Fibroblast of lung (primary cell): ENCODE measurements around the gene RIT2. TPM values are rescaled to one million over a fixed set of nuclear protein-coding genes. Genes with fewer than 3 reads are reported as not detected.

Experiments
- DNase-seq, 2 donors: peaks; one replicate each; pipeline versions ENCODE4 v3.0.0 to v3.0.0-alpha.2; 2010; ENCODE audit warnings: low read depth in 2 of 2
- H2AFZ ChIP-seq: 2 replicates; pipeline ENCODE4 v1.5.1; 2012; ENCODE audit warnings: low read length, control low read depth, inconsistent platforms
- H3K27ac ChIP-seq: 2 replicates; pipeline ENCODE4 v1.5.1; 2011; ENCODE audit warnings: low read length, control low read depth; ENCODE audit not compliant: insufficient read depth
- H3K27me3 ChIP-seq: 2 replicates; pipeline ENCODE4 v1.5.1; 2011; ENCODE audit warnings: mild to moderate bottlenecking, low read length; ENCODE audit not compliant: control insufficient read depth, insufficient read depth
- H3K36me3 ChIP-seq: 2 replicates; pipeline ENCODE4 v1.5.1; 2011; ENCODE audit warnings: low read length; ENCODE audit not compliant: control insufficient read depth, insufficient read depth
- H3K4me1 ChIP-seq: 2 replicates; pipeline ENCODE4 v1.5.1; 2011; ENCODE audit warnings: low read length; ENCODE audit not compliant: control insufficient read depth, insufficient read depth; ENCODE audit errors: extremely low read depth
- H3K4me2 ChIP-seq: 2 replicates; pipeline ENCODE4 v1.5.1; 2011; ENCODE audit warnings: low read length, control low read depth; ENCODE audit not compliant: insufficient read depth; ENCODE audit errors: extremely low read depth
- H3K4me3 ChIP-seq, 4 experiments: fragments of 200-600 bp in 1 of 4; sonication (generic) in 1 of 4; replicated peaks in 1 of 4; 2 replicates each; pipeline ENCODE4 v1.5.1; 2011 to 2016; ENCODE audit warnings: low read length in 4 of 4, low read depth in 3 of 4, mild to moderate bottlenecking in 3 of 4, control low read depth in 2 of 4, inconsistent platforms in 1 of 4, mixed read lengths in 1 of 4; ENCODE audit not compliant: insufficient read depth in 1 of 4; ENCODE audit errors: control extremely low read depth in 1 of 4
- H3K79me2 ChIP-seq: 2 replicates; pipeline ENCODE4 v1.5.1; 2012; ENCODE audit warnings: mild to moderate bottlenecking, low read length, inconsistent platforms; ENCODE audit not compliant: control insufficient read depth, insufficient read depth
- H3K9ac ChIP-seq: 2 replicates; pipeline ENCODE4 v1.5.1; 2011; ENCODE audit warnings: mild to moderate bottlenecking, low read length, control low read depth; ENCODE audit not compliant: insufficient read depth
- H3K9me3 ChIP-seq: 2 replicates; pipeline ENCODE4 v1.5.1; 2012; ENCODE audit warnings: low read depth, low read length; ENCODE audit not compliant: control insufficient read depth, insufficient read depth
- H4K20me1 ChIP-seq: 2 replicates; pipeline ENCODE4 v1.5.1; 2011; ENCODE audit warnings: low read length; ENCODE audit not compliant: control insufficient read depth, insufficient read depth; ENCODE audit errors: extremely low read depth
- EZH2 ChIP-seq: IDR thresholded peaks from 2 replicates; pipeline ENCODE4 v1.5.1; 2012; ENCODE audit warnings: low read length, control low read depth, mild to moderate bottlenecking; ENCODE audit errors: missing control alignments
- polyA plus RNA-seq, 2 donors: library from polyadenylated mRNA; depleted of rRNA in 1 of 2; stranded (reverse) in 1 of 2; unstranded in 1 of 2; fragments of >200 nt; gene quantifications; 2 replicates each; pipeline ENCODE4 v1.2.1, GENCODE V29; 2011 to 2012; ENCODE audit warnings: missing spikeins in 1 of 2
- total RNA-seq: library from RNA; depleted of rRNA; stranded (reverse); fragments of >200 nt; gene quantifications from 2 replicates; pipeline ENCODE4 v1.2.1, GENCODE V29; 2014
- TF ChIP-seq, protein P1 (sequence below), 2 donors: IDR thresholded peaks in 1 of 2; conservative IDR thresholded peaks in 1 of 2; 1 replicate in 1 of 2; 2 replicates in 1 of 2; pipeline ENCODE4 v1.5.1; 2011 to 2012; ENCODE audit warnings: low read length in 2 of 2, control low read depth in 1 of 2, inconsistent platforms in 1 of 2, low read depth in 1 of 2, mild to moderate bottlenecking in 1 of 2

The RIT2 gene
- total and polyA plus RNA-seq, 2 donors (not counting 1 experiment from before 2014, with no cell fraction given) = not detected

- H3K79me2 ChIP-seq = no peaks in the 10 kb centered on the region
- H3K4me2 ChIP-seq = no peak overlapping the region
- H3K9me3 ChIP-seq = no peaks in the 10 kb centered on the region
- H3K9ac ChIP-seq = no peak overlapping the region
- H4K20me1 ChIP-seq = no peaks in the 10 kb centered on the region
- H3K27me3 ChIP-seq = no peaks in the 10 kb centered on the region
- H3K36me3 ChIP-seq = no peaks in the 10 kb centered on the region
- DNase-seq = no peak
- TF ChIP-seq EZH2 = no peak
- TF ChIP-seq, protein P1, sequence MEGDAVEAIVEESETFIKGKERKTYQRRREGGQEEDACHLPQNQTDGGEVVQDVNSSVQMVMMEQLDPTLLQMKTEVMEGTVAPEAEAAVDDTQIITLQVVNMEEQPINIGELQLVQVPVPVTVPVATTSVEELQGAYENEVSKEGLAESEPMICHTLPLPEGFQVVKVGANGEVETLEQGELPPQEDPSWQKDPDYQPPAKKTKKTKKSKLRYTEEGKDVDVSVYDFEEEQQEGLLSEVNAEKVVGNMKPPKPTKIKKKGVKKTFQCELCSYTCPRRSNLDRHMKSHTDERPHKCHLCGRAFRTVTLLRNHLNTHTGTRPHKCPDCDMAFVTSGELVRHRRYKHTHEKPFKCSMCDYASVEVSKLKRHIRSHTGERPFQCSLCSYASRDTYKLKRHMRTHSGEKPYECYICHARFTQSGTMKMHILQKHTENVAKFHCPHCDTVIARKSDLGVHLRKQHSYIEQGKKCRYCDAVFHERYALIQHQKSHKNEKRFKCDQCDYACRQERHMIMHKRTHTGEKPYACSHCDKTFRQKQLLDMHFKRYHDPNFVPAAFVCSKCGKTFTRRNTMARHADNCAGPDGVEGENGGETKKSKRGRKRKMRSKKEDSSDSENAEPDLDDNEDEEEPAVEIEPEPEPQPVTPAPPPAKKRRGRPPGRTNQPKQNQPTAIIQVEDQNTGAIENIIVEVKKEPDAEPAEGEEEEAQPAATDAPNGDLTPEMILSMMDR (conservative IDR thresholded peaks at IDR 0.05 in 1 of 2, IDR thresholded peaks at IDR 0.05 in 1 of 2; ENCODE audit: low read depth in 1 of 2, low read length in 2 of 2) = no peak
- H3K4me1 ChIP-seq = no peaks in the 10 kb centered on the region
- no peak overlapping the region for H3K27ac ChIP-seq
- H3K4me3 ChIP-seq = no peak overlapping the region
- H2AFZ ChIP-seq = no peak overlapping the region
Measured at GRCh38 chr18:43029414-43029813, 86.1 kb downstream of the RIT2 start.

DNA sequence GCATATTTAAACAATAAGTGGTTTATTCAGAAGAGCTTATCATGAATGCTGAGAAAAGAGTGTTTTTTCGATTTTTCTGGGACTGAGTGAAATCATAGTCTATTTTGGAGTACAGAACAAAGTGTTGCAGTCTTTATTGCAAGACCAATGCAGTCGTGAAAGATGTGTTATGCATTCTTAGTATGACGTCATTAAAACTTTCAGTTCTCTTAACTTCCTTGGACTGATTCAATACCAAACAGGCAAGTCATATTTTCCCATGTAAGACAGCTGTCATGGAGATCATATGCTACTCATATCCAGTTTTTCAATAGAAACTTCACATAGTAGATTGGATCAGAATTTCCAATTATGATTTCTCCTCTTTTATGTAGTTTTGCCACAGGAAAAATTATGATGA, 92.6 kb downstream of the RIT2 start:
- no peaks in the 10 kb centered on the region for H3K36me3 ChIP-seq
- no peak overlapping the region for H3K27ac ChIP-seq
- H3K9me3 ChIP-seq = no peaks in the 10 kb centered on the region
- peak in 1 of 2 donors; percentile 13 for DNase-seq
- H3K79me2 ChIP-seq = no peaks in the 10 kb centered on the region
- TF ChIP-seq EZH2 = no peak
- TF ChIP-seq, protein P1 (conservative IDR thresholded peaks at IDR 0.05 in 1 of 2, IDR thresholded peaks at IDR 0.05 in 1 of 2; ENCODE audit: low read depth in 1 of 2, low read length in 2 of 2) = no peak
- H3K4me1 ChIP-seq = no peaks in the 10 kb centered on the region
- H2AFZ ChIP-seq = no peak overlapping the region
- H4K20me1 ChIP-seq = no peaks in the 10 kb centered on the region
- no peaks in the 10 kb centered on the region for H3K27me3 ChIP-seq
- no peak overlapping the region for H3K4me3 ChIP-seq
- H3K4me2 ChIP-seq = no peak overlapping the region
- H3K9ac ChIP-seq = no peak overlapping the region

GRCh38 chr18:43017622-43018021, 97.9 kb downstream of the RIT2 start:
- Histone ChIP-seq H3K27me3 (no peaks in the 10 kb centered on the region), H3K9ac (no peak overlapping the region), H3K36me3 (no peaks in the 10 kb centered on the region), H3K4me3 (no peak overlapping the region), H3K79me2 (no peaks in the 10 kb centered on the region), H3K27ac (no peak overlapping the region), H3K4me1 (no peaks in the 10 kb centered on the region), H3K4me2 (no peak overlapping the region), H4K20me1 (no peaks in the 10 kb centered on the region), H2AFZ (no peak overlapping the region), H3K9me3 (no peaks in the 10 kb centered on the region)
- DNase-seq = no peak
- TF ChIP-seq, protein P1 (conservative IDR thresholded peaks at IDR 0.05 in 1 of 2, IDR thresholded peaks at IDR 0.05 in 1 of 2; ENCODE audit: low read depth in 1 of 2, low read length in 2 of 2) = no peak
- no peak for TF ChIP-seq EZH2
